Lung (tissue), 12 donors: ENCODE data around the gene MAL. TPM values are rescaled to one million over a fixed set of nuclear protein-coding genes. Genes with fewer than 3 reads are reported as not detected.

Experiments used
- ATAC-seq: fragments of 200-7000 bp; cut with Tn5 transposase; one replicate; pipeline ENCODE4 v1.9.1; 2020; ENCODE audit warnings: moderate number of reproducible peaks; ENCODE audit not compliant: insufficient read depth, low FRiP score
- DNase-seq, 3 donors: peaks; one replicate each; pipeline ENCODE4 v3.0.0-alpha.2; 2013 to 2017
- H3K27ac ChIP-seq, 2 donors: one replicate each; pipeline ENCODE4 v1.5.1; 2013; ENCODE audit warnings: mild to moderate bottlenecking in 2 of 2, moderate library complexity in 2 of 2, control low read depth in 1 of 2, inconsistent platforms in 1 of 2, low read depth in 1 of 2, low read length in 1 of 2
- H3K27me3 ChIP-seq, 3 donors: one replicate each; pipeline ENCODE4 v1.5.1; 2013; ENCODE audit warnings: low read length in 2 of 3; ENCODE audit not compliant: control insufficient read depth in 3 of 3, insufficient read depth in 3 of 3
- H3K36me3 ChIP-seq, 4 donors: one replicate each; pipeline ENCODE4 v1.5.1; 2013; ENCODE audit warnings: low read length in 4 of 4, mild to moderate bottlenecking in 1 of 4, moderate library complexity in 1 of 4; ENCODE audit not compliant: control insufficient read depth in 4 of 4, insufficient read depth in 4 of 4
- H3K4me1 ChIP-seq, 5 donors: one replicate each; pipeline ENCODE4 v1.5.1; 2013; ENCODE audit warnings: low read length in 5 of 5, mild to moderate bottlenecking in 2 of 5, moderate library complexity in 1 of 5; ENCODE audit not compliant: control insufficient read depth in 5 of 5, insufficient read depth in 5 of 5
- H3K4me3 ChIP-seq: one replicate; pipeline ENCODE4 v1.5.1; 2013; ENCODE audit warnings: mild to moderate bottlenecking, control low read depth, moderate library complexity
- H3K9ac ChIP-seq, 2 donors: one replicate each; pipeline ENCODE4 v1.5.1; 2013; ENCODE audit warnings: low read length in 2 of 2, control low read depth in 1 of 2; ENCODE audit not compliant: insufficient read depth in 1 of 2
- H3K9me3 ChIP-seq, 4 donors: one replicate each; pipeline ENCODE4 v1.5.1; 2013; ENCODE audit warnings: low read length in 3 of 4, mild to moderate bottlenecking in 1 of 4, moderate library complexity in 1 of 4; ENCODE audit not compliant: control insufficient read depth in 4 of 4, insufficient read depth in 3 of 4
- WGBS, 2 donors: extraction: QIAGEN DNeasy Blood & Tissue Kit; methylation state at CpG; one replicate each; pipeline ENCODE4 v1.1.7; 2013; 5-methylcytosine and 5-hydroxymethylcytosine counted together
- polyA plus RNA-seq, 2 donors: library from polyadenylated mRNA; stranded (reverse); fragments of 200-250 nt; gene quantifications; one replicate each; pipeline ENCODE4 v1.2.1, GENCODE V29; 2013
- total RNA-seq, 2 donors: library from RNA; depleted of rRNA in 1 of 2; stranded (reverse); fragments of >200 nt in 1 of 2; gene quantifications; one replicate each; pipeline ENCODE4 v1.2.1, GENCODE V29; 2014 to 2021
- TF ChIP-seq, protein P1 (sequence below): IDR thresholded peaks from 2 replicates; pipeline ENCODE4 v1.5.1; 2012; ENCODE audit warnings: mild to moderate bottlenecking; ENCODE audit errors: control extremely low read depth, extremely low read depth
- donor health status: control.
- donor health status: control.
- donor health status: Bipolar disorder and iron deficiency.
- donor health status: healthy.
- donor health status: DM: yes; HTN: yes; CAD: no.

The MAL gene
- total and polyA plus RNA-seq, 4 donors: 1.3 to 19.0 (median 10.5) TPM

GRCh38 chr2:94997981-94998930, 27.3 kb upstream of the MAL start:
- Histone ChIP-seq H3K27me3 (peaks cover 0 to 6% (median 5%) of the 10 kb centered on the region in 3 donors), H3K9me3 (peaks cover 0 to 7% (median 0%) of the 10 kb centered on the region in 4 donors), H3K9ac (no peak overlapping the region), H3K4me3 (no peak overlapping the region), H3K36me3 (no peaks in the 10 kb centered on the region), H3K27ac (no peak overlapping the region), H3K4me1 (peaks cover 0 to 28% (median 2%) of the 10 kb centered on the region in 5 donors)
- ATAC-seq (no peak), DNase-seq (peak; percentile 32 to 61 (median 48))
- TF ChIP-seq, protein P1, sequence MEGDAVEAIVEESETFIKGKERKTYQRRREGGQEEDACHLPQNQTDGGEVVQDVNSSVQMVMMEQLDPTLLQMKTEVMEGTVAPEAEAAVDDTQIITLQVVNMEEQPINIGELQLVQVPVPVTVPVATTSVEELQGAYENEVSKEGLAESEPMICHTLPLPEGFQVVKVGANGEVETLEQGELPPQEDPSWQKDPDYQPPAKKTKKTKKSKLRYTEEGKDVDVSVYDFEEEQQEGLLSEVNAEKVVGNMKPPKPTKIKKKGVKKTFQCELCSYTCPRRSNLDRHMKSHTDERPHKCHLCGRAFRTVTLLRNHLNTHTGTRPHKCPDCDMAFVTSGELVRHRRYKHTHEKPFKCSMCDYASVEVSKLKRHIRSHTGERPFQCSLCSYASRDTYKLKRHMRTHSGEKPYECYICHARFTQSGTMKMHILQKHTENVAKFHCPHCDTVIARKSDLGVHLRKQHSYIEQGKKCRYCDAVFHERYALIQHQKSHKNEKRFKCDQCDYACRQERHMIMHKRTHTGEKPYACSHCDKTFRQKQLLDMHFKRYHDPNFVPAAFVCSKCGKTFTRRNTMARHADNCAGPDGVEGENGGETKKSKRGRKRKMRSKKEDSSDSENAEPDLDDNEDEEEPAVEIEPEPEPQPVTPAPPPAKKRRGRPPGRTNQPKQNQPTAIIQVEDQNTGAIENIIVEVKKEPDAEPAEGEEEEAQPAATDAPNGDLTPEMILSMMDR: no peak
- 24 to 27% methylated on average over 50 to 54 of the region's 54 CpGs for WGBS, 2 donors

DNA sequence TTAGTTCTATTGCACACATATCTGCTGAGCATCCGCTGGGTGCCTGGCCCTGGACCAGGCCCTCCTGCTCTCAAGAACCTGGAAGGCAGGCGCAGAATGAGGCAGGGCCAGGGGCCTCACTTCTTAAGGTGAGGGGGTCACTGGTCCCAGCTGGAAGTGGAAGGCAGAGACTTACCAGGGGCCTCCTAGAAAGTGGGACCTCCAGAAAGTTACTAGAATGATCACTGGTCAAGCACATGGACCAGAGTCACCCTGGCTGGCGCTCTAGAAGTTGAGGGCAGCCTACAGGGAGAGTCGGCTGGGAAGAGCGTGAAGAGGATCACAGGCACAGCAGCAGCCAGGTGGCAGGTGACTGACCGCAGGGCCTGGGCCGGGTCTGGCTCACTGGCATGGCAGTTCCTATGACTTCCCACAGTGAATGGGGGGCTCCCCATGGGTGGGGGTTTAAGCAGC, 26.1 kb upstream of the MAL start:
- Histone ChIP-seq H3K9me3 (peaks cover 0 to 10% (median 0%) of the 10 kb centered on the region in 4 donors), H3K4me1 (peaks cover 0 to 28% (median 2%) of the 10 kb centered on the region in 5 donors), H3K9ac (no peak overlapping the region), H3K4me3 (no peak overlapping the region), H3K27ac (no peak overlapping the region), H3K36me3 (no peaks in the 10 kb centered on the region), H3K27me3 (peaks cover 0 to 6% (median 5%) of the 10 kb centered on the region in 3 donors)
- DNase-seq: no peak
- TF ChIP-seq, protein P1: no peak
- no peak for ATAC-seq
- 93% methylated on average over 7 of the region's 7 CpGs for WGBS, 2 donors

DNA sequence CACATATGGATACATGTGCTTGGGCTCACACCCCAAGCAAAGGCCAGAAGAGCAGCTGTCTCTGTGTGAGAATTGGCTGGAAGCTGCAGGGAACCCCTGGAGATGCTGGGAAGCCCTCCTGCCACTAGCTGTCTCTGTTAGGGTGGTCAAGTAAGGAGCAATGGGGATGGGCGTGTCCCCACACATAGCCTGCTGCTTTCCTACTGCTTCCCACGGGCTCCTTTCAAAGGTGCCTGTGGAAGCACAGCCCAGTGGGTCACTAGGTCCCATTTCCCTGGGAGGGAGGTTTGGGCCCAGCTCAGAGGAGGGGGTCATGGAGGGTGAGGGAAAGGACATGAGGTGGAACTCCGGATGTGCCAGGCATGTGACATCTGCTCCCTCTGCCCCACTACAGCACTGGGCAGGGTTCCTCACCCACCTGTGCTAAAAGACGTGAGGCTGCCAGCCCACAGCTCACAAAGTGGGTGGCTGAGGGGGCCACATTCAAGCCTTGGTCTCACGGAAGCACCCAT, 24.4 kb upstream of the MAL start:
- WGBS, 2 donors: 72 to 78% methylated on average over 5 of the region's 5 CpGs
- peaks cover 0 to 6% (median 5%) of the 10 kb centered on the region in 3 donors for H3K27me3 ChIP-seq
- peaks cover 0 to 28% (median 2%) of the 10 kb centered on the region in 5 donors for H3K4me1 ChIP-seq
- no peak overlapping the region for H3K27ac ChIP-seq
- TF ChIP-seq, protein P1: no peak
- H3K4me3 ChIP-seq: no peak overlapping the region
- ATAC-seq (no peak), DNase-seq (peak; percentile 39 to 75 (median 69))
- peaks cover 0 to 5% (median 0%) of the 10 kb centered on the region in 4 donors for H3K9me3 ChIP-seq
- no peaks in the 10 kb centered on the region for H3K36me3 ChIP-seq
- no peak overlapping the region for H3K9ac ChIP-seq
